Endothelial cell of umbilical vein (primary cell): ENCODE data around the gene MAML3. TPM values are rescaled to one million over a fixed set of nuclear protein-coding genes. Genes with fewer than 3 reads are reported as not detected.

Experiments
- BruUV-seq: library from RNA; stranded (reverse); fragments of 400-500 nt; replicated peaks from 2 replicates; lab custom pipeline; 2021; lab: Mats Ljungman, UMichigan
- CTCF ChIA-PET: fragments of 300-600, 350-600 bp; sonication (Branson Sonifier 250); formaldehyde crosslinking; loops from one replicate; lab custom pipeline; 2021; ENCODE audit warnings: antibody characterized with exemption, inconsistent platforms; lab: Charles Lee
- POLR2A ChIA-PET: fragments of 300-600, 350-600 bp; sonication (Branson Sonifier 250); formaldehyde crosslinking; loops from one replicate; lab custom pipeline; 2021; ENCODE audit warnings: antibody characterized with exemption, inconsistent platforms; lab: Charles Lee
- DNase-seq: peaks from one replicate; pipeline ENCODE4 v3.0.0-alpha.2; 2011; ENCODE audit warnings: low read depth, low spot score
- FAIRE-seq: peaks from 2 replicates; lab custom pipeline; 2011; peaks lifted over from hg19 to GRCh38; lab: Jason Lieb, UNC
- H2AFZ ChIP-seq: 2 replicates; pipeline ENCODE4 v1.6.0; 2012; ENCODE audit warnings: low read depth, low read length, control low read depth, inconsistent platforms
- H3K27ac ChIP-seq: 2 replicates; pipeline ENCODE4 v1.5.1; 2011; ENCODE audit warnings: low read depth, mild to moderate bottlenecking, control low read depth, low read length, moderate library complexity; ENCODE audit not compliant: insufficient read depth
- H3K27me3 ChIP-seq, 2 experiments: 2 replicates each; pipeline versions ENCODE4 v1.6.0 to v1.6.1; 2011; ENCODE audit warnings: low read length in 2 of 2, mixed read lengths in 1 of 2; ENCODE audit not compliant: control insufficient read depth in 2 of 2, insufficient read depth in 2 of 2
- H3K36me3 ChIP-seq, 2 experiments: 2 replicates in 1 of 2; 3 replicates in 1 of 2; pipeline ENCODE4 v1.5.1; 2011; ENCODE audit warnings: low read length in 2 of 2, mild to moderate bottlenecking in 1 of 2, moderate library complexity in 1 of 2; ENCODE audit not compliant: control insufficient read depth in 2 of 2, insufficient read depth in 2 of 2; ENCODE audit errors: extremely low read depth in 1 of 2
- H3K4me1 ChIP-seq: 3 replicates; pipeline ENCODE4 v1.5.1; 2011; ENCODE audit warnings: mild to moderate bottlenecking, low read length; ENCODE audit not compliant: control insufficient read depth, insufficient read depth; ENCODE audit errors: extremely low read depth
- H3K4me2 ChIP-seq: 2 replicates; pipeline ENCODE4 v1.6.1; 2011; ENCODE audit warnings: low read length, control low read depth, mixed read lengths; ENCODE audit not compliant: insufficient read depth
- H3K4me3 ChIP-seq, 3 experiments: fragments of 200-600 bp in 1 of 3; sonication (generic), shearing (Covaris generic) in 1 of 3; replicated peaks in 1 of 3; 2 replicates each; pipeline ENCODE4 v1.5.1; 2011 to 2016; ENCODE audit warnings: control low read depth in 3 of 3, low read length in 3 of 3, mild to moderate bottlenecking in 2 of 3, inconsistent platforms in 1 of 3, low read depth in 1 of 3, moderate library complexity in 1 of 3; ENCODE audit not compliant: insufficient read depth in 1 of 3
- H3K79me2 ChIP-seq: 2 replicates; pipeline ENCODE4 v1.6.0; 2012; ENCODE audit warnings: low read length, inconsistent platforms; ENCODE audit not compliant: control insufficient read depth, insufficient read depth
- H3K9ac ChIP-seq: replicated peaks from 2 replicates; pipeline ENCODE3; 2011; ENCODE audit warnings: low read length, control low read depth; ENCODE audit not compliant: insufficient read depth; ENCODE audit errors: extremely low read depth
- H3K9me1 ChIP-seq: replicated peaks from 3 replicates; pipeline ENCODE4 v1.6.0; 2011; ENCODE audit warnings: mild to moderate bottlenecking, low read length; ENCODE audit not compliant: control insufficient read depth, insufficient read depth; ENCODE audit errors: extremely low read depth
- H3K9me3 ChIP-seq: replicated peaks from 2 replicates; pipeline ENCODE4 v1.5.1; 2012; ENCODE audit warnings: low read length, inconsistent platforms; ENCODE audit not compliant: control insufficient read depth, insufficient read depth
- H4K20me1 ChIP-seq: replicated peaks from 2 replicates; pipeline ENCODE3; 2011; ENCODE audit warnings: mild to moderate bottlenecking, low read length; ENCODE audit not compliant: control insufficient read depth, insufficient read depth; ENCODE audit errors: extremely low read depth
- CTCF ChIP-seq, 2 donors: IDR thresholded peaks; 1 replicate in 1 of 2; 2 replicates in 1 of 2; pipeline ENCODE4 v1.5.1; 2011; ENCODE audit warnings: low read length in 2 of 2, mild to moderate bottlenecking in 2 of 2, moderate library complexity in 2 of 2, control low read depth in 1 of 2, inconsistent platforms in 1 of 2, low read depth in 1 of 2; ENCODE audit not compliant: insufficient read depth in 1 of 2; ENCODE audit errors: extremely low read depth in 1 of 2
- EZH2 ChIP-seq: IDR thresholded peaks from 2 replicates; pipeline ENCODE4 v1.6.1; 2012; ENCODE audit warnings: borderline replicate concordance, low read depth, mild to moderate bottlenecking, moderate library complexity, low read length, inconsistent platforms; ENCODE audit not compliant: severe bottlenecking
- FOS ChIP-seq: IDR thresholded peaks from 2 replicates; pipeline ENCODE4 v1.6.1; 2011; ENCODE audit warnings: mild to moderate bottlenecking, low read length, moderate library complexity, borderline replicate concordance; ENCODE audit not compliant: insufficient read depth
- GATA2 ChIP-seq: IDR thresholded peaks from 2 replicates; pipeline ENCODE4 v1.7.0; 2011; ENCODE audit warnings: low read depth, mild to moderate bottlenecking, moderate library complexity, mixed read lengths, low read length; ENCODE audit not compliant: insufficient read length, insufficient read depth
- JUN ChIP-seq: IDR thresholded peaks from 2 replicates; pipeline ENCODE4 v1.6.1; 2011; ENCODE audit warnings: borderline replicate concordance, low read depth; ENCODE audit not compliant: insufficient read length, insufficient read depth
- MAX ChIP-seq: IDR thresholded peaks from 2 replicates; pipeline ENCODE4 v1.6.1; 2011; ENCODE audit not compliant: insufficient read depth, insufficient read length
- MYC ChIP-seq: IDR thresholded peaks from one replicate; pipeline ENCODE4 v1.6.1; 2011; ENCODE audit warnings: mild to moderate bottlenecking, low read depth, low read length
- POLR2A ChIP-seq: IDR thresholded peaks from 2 replicates; pipeline ENCODE4 v1.6.1; 2012; ENCODE audit warnings: low read depth, mild to moderate bottlenecking, control low read depth, low read length
- POLR2AphosphoS5 ChIP-seq: IDR thresholded peaks from 2 replicates; pipeline ENCODE4 v1.6.1; 2012; ENCODE audit warnings: low read depth, mild to moderate bottlenecking, control low read depth, low read length, moderate library complexity; ENCODE audit not compliant: insufficient read depth
- dilution Hi-C: fragments of 300-500 bp; cut with MboI; formaldehyde crosslinking; loops from one replicate; pipeline ENCODE4 v1.15.0; 2019; ENCODE audit warnings: low sequenced_read_pairs; ENCODE audit not compliant: extremely low pct_ligation_motif_present
- intact Hi-C: fragments of 100-400 bp; cut with micrococcal nuclease; formaldehyde crosslinking; loops from one replicate; pipeline ENCODE4 v1.10.0; 2022
- polyA plus RNA-seq, 4 experiments: library from polyadenylated mRNA; depleted of rRNA in 3 of 4; stranded (reverse) in 3 of 4; unstranded in 1 of 4; fragments of >200 nt; gene quantifications; 2 replicates each; pipeline versions ENCODE4 v1.2.1 to v1.2.3, GENCODE V29; 2011 to 2012; ENCODE audit warnings: missing spikeins in 1 of 4
- total RNA-seq: library from RNA; stranded (reverse); gene quantifications from 2 replicates; pipeline ENCODE4 v1.2.3, GENCODE V29; 2021

MAML3 gene
- total and polyA plus RNA-seq, 2 donors (not counting 3 experiments of a cell fraction or from before 2014, with no cell fraction given): 14.0 to 20.3 TPM

- dilution Hi-C loops: no loop called here
- POLR2A ChIA-PET: no interaction called here
- no peak overlapping the region for H3K27ac ChIP-seq
- TF ChIP-seq CTCF (IDR thresholded peaks at IDR 0.05; ENCODE audit: extremely low read depth in 1 of 2, insufficient read depth in 1 of 2, low read depth in 1 of 2, low read length in 2 of 2) (no peak), POLR2A (no peak), FOS (no peak), MAX (no peak), POLR2AphosphoS5 (no peak), JUN (no peak), GATA2 (no peak), MYC (no peak), EZH2 (no peak)
- CTCF ChIA-PET: interaction anchor here (1.1 to 5.5 kb wide), 2 partner anchors 16 to 19 kb away, joined by 3 to 16 read pairs; no protein-coding TSS in a partner anchor
- H3K27me3 ChIP-seq: no peaks in the 10 kb centered on the region
- DNase-seq (no peak), FAIRE-seq (no peak)
- no peak overlapping the region for H3K4me3 ChIP-seq
- BruUV-seq: no TSS peak
- no peak overlapping the region for H3K4me2 ChIP-seq
- no peaks in the 10 kb centered on the region for H3K36me3 ChIP-seq
- intact Hi-C loops: no loop called here
- H2AFZ ChIP-seq: no peak overlapping the region
- no peaks in the 10 kb centered on the region for H3K9me1 ChIP-seq
- H3K79me2 ChIP-seq: no peaks in the 10 kb centered on the region
- no peaks in the 10 kb centered on the region for H4K20me1 ChIP-seq
- peaks cover 4% of the 10 kb centered on the region for H3K4me1 ChIP-seq
- no peaks in the 10 kb centered on the region for H3K9me3 ChIP-seq
- H3K9ac ChIP-seq: no peak overlapping the region
Measured at GRCh38 chr4:139756391-139757180, 397.4 kb downstream of the MAML3 start.
